Measurements from ENCODE around the gene RPL5.
"Not testable (repeated sequence)": the region's sequence is repeated elsewhere in the genome, so short reads cannot be mapped to it uniquely, and the experiment has no call there.

Gene RPL5

GRCh38 chr1:92831762-92832536 is at the start of gene RPL5:
Gene RPL5 (plus strand): TSS chr1:92832040. CDS start chr1:92832115, 75 bp downstream.
- DNase-seq (ENCODE audit: low spot score): peak; percentile 99

DNA sequence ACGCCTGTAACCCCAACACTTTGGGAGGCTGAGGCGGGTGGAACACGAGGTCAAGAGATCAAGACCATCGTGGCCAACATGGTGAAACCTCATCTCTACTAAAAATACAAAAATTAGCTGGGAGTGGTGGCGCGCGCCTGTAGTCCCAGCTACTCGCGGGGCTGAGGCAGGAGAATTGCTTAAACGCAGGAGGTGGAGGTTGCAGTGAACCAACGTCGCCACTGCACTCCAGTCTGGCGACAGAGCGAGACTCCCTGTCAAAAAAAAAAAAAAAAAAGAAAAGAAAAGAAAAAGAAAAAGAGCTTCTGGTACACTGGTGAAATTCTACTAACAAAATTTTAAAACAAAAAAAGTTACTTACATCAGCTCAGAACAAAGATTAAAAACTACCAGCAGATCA is 48.3 kb upstream of the RPL5 start:
- not testable (repeated sequence) for DNase-seq (ENCODE audit: low spot score)

DNA sequence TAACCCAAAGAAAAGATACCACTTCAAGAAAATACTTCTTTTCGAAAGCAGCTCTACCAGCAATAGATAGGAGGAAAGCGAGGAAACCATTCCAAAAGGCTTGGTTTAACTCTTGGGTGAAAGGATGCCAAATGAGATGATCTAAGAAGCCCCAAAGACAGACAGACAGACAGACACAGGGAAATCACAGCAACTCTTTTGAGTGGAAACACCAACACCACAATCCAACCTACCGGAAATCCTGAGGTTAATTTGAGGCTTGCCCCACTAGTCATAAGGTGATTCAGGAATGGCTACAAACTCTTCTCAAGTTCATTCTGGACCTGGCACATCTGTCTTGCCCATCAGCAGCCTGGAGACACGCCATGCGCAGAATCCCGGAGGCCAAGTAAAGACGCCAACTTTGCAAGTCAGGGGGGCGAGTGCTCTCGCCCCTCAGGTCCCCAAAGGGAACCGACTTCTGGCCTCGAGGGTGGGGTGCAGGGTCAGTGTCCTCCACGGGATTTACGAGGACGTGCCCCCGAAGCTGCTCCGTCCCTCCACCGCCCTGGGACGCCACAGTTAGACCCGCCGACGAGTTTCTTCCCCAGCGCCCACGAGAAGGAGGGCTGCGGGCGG is 47.7 kb upstream of the RPL5 start:
- peak; percentile 35 for DNase-seq (ENCODE audit: low spot score)

GRCh38 chr1:92784639-92785500 is 47.0 kb upstream of the RPL5 start, which contains the start of gene EVI5:
Gene EVI5 (minus strand): TSS chr1:92785108. CDS start chr1:92736546, 48,562 bp downstream.
- peak; percentile 97 for DNase-seq (ENCODE audit: low spot score)

GRCh38 chr1:92786111-92786901 is 45.5 kb upstream of the RPL5 start:
- no peak for DNase-seq (ENCODE audit: low spot score)

DNA sequence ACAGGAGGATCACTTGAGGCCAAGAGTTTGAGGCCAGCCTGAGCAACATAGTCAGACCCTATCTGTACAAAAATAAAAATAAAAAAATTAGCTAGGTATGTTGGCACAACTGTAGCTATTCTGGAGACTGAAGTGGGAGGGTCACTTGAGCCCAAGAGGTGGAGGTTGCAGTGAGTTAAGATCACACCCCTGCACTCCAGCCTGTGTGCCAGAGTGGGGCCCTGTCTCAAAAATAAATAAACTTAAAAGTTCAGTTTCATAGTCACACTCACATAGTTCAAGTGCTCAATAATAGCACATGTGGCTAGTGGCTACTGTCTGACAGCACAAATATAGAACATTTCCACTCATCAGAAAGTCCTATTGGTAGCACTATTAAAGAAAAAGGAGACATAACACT is 41.8 kb upstream of the RPL5 start:
- no peak for DNase-seq (ENCODE audit: low spot score)

- DNase-seq (ENCODE audit: low spot score): no peak
These were observed 41.0 kb upstream of the RPL5 start for GRCh38 chr1:92790867-92791266.

DNA sequence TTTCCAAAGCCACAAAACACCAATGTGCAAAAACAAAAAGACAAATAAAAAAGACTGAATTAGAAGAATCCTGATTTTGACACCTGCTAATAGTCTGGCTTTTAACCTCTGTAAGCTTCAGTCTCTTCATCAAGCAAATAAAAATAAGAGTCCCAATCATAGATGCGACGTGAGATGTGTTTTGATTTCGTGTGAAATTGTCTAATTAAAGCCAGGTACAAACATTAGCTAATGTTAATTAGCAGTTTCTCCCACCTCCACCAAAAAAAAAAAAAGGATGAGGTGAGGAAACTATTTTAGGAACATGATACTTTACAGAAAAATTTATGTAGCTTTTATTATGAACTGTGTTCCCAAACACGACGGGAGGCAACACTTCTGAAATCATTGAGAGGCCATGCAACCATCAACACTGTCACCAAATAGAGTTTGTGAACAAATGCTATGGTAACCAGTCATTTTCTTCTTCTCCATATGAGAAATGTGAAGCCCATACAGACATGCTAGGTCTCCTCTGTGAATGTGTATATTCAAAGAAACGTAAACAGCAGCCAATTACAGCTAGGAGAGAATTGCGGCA is 40.3 kb upstream of the RPL5 start:
- DNase-seq (ENCODE audit: low spot score): no peak

DNA sequence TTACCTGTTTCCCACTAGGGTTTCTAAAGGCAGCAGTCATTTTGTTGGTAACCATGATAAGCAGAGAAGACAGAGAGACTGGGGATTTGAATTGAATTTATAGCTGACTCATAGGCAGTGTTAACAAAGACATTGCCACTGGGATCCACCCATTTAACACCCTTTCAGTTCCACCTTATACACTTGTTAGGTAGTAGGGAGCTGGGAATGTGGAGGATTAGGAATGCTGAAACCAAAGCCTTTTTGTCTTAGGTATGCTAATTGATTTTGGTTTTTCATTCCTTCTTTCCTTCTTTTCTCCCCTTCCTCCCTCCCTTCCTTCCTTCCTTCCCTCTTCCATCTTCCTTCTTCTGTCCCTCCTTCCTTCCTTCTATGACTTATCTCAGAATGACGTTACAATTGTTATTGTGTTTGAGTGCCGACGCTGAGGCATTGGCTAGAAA is 39.5 kb upstream of the RPL5 start:
- DNase-seq (ENCODE audit: low spot score): no peak

- DNase-seq (ENCODE audit: low spot score): no peak
These were observed 36.7 kb upstream of the RPL5 start for GRCh38 chr1:92795166-92795565.

DNA sequence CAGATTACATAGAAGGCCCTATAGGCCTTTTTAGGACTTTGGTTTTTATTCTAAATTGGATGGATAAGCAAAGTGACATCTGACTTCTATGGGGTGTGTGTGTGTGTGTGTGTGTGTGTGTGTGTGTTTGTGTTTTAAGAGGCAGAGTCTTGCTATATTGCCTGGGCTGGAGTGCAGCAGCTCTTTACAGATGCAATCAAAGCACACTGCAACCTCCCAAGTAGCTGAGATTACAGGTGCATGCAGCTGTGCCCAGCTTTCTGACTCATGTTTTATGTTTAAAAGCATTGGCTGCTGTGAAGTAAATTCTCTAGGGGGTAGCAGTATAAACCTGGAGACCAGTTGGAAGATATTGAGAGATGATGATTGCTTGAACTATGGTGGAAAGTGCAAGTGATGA is 34.5 kb upstream of the RPL5 start:
- DNase-seq (ENCODE audit: low spot score): no peak

GRCh38 chr1:92797961-92798360 is 33.9 kb upstream of the RPL5 start:
- no peak for DNase-seq (ENCODE audit: low spot score)

GRCh38 chr1:92803140-92803887 is 28.5 kb upstream of the RPL5 start:
- no peak for DNase-seq (ENCODE audit: low spot score)

GRCh38 chr1:92804721-92805201 is 27.1 kb upstream of the RPL5 start:
- peak; percentile 76 for DNase-seq (ENCODE audit: low spot score)

DNA sequence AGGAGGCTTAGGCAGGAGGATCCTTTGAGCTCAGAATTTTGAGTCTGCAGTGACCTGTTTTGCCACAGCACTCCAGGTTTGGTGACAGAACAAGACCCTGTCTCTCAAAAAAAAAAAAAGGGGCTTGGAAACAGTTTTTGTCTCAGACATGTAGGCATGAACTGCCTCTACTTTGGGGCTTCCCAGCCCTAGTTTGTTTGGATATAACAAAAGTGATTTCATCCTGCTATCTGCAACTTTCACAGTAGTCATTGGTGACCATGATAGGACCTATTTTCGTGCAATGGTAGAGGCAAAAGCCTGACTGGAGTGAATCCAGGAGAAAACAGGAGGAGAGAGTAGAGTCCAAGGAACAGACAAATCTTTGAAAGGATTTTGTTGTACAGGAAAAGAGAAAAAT is 26.6 kb upstream of the RPL5 start:
- no peak for DNase-seq (ENCODE audit: low spot score)

GRCh38 chr1:92808381-92808780 is 23.5 kb upstream of the RPL5 start:
- DNase-seq (ENCODE audit: low spot score): no peak

- no peak for DNase-seq (ENCODE audit: low spot score)
These were observed 15.1 kb upstream of the RPL5 start for GRCh38 chr1:92816732-92817131.

- DNase-seq (ENCODE audit: low spot score): no peak
These were observed 14.6 kb upstream of the RPL5 start for GRCh38 chr1:92817137-92817697.

DNA sequence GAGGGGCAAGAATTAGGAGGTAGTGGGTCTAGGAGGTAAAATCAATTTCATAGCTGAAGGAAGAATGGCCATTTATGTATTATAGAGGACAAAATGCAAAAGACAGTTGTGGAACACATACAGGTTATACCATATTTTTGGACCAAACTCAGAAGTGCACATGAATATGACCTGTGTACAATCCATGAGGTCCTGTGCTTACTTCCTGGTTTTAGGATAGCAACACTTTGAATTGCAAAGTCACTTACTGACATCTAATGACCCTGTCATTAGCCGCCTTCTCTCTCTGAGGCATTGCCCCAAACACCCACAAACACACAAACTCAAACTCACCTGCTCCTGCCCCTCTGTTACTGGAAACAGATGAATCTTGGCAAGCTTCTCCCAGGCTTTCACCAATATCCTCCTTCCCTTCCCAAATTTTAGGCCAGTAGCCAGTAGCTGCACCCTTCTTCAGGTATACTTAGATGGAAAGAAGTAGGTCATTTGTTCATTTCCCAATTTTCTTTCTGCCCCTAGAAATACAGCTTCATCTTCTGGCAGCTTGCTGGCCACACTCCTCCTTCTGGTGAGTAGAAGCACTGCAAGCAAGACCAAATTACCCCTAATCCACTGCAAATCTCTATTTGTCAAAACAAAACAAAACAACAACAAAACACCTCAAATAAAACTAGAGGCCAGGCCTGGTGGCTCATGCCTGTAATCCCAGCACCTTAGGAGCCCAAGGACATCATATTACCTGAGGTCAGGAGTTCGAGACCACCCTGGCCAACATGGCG is 13.7 kb upstream of the RPL5 start:
- DNase-seq (ENCODE audit: low spot score): peak; percentile 61

Measured in AG20443 (cell line).